GM19035 (cell line): ENCODE measurements around the gene HOXD9.

Experiments
- ATAC-seq: cut with Tn5 transposase; IDR thresholded peaks from one replicate; pipeline ENCODE4 v1.9.1; 2021; ENCODE audit not compliant: unreplicated experiment

The HOXD9 gene

GRCh38 chr2:176098366-176099158 is 24.0 kb upstream of the HOXD9 start:
- no peak for ATAC-seq

- no peak for ATAC-seq
These were observed 23.3 kb upstream of the HOXD9 start for GRCh38 chr2:176099159-176099727.

DNA sequence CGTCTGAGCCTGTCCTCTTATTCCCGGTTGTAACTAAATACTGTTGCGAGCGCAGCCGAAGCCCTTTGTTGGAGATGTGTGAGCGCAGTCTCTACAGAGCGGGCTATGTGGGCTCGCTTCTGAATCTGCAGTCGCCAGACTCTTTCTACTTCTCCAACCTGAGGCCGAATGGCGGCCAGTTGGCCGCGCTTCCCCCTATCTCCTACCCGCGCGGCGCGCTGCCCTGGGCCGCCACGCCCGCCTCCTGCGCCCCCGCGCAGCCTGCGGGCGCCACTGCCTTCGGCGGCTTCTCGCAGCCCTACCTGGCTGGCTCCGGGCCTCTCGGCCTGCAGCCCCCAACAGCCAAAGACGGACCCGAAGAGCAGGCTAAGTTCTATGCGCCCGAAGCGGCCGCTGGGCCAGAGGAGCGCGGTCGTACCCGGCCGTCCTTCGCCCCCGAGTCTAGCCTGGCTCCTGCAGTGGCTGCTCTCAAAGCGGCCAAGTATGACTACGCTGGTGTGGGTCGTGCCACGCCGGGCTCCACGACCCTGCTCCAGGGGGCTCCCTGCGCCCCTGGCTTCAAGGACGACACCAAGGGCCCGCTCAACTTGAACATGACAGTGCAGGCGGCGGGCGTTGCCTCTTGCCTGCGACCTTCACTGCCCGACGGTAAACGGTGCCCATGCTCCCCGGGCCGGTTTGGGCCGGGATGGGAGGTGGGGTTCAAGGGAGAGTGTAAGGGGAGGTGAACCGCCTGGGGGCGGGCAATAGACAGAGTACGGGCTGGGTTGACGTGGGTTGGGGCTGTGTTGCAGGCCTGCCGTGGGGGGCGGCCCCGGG is 22.6 kb upstream of the HOXD9 start, which contains the start of gene HOXD12:
Gene HOXD12, plus strand, starts transcription at position 68 of the 819 bp plus-strand sequence. Its CDS starts 7 bp downstream, at position 75.
- ATAC-seq, result no peak

GRCh38 chr2:176100547-176101140 is 21.9 kb upstream of the HOXD9 start:
- no peak for ATAC-seq

GRCh38 chr2:176101216-176101830 is 21.2 kb upstream of the HOXD9 start:
- ATAC-seq, result no peak

GRCh38 chr2:176101842-176102241 is 20.7 kb upstream of the HOXD9 start:
- no peak for ATAC-seq

DNA sequence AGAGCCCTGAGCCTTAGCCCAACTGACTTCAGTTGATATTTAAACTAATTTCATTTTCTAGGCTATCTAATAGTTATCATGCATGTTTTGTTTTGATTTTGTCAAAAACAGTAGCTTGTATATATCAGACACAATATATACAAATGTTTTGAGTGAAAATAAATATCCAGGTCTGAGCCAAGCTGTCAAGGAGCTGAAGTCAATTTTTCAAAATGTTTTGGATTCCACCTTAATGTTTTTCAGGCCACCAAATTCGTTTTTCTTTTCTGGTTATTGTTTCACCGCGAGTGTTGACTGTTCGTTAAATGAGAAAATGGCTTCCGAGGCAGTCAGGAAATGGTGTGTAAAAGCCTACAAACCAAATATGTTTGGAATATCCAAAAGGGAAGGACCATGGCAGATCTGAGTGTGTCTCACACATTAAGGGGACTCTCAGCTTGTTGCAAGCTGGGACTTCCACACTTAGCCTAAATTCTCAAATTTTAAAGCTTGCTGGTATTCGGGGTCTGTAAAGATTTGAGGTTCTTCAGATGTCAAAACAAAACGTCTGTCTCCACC is 20.1 kb upstream of the HOXD9 start:
- no peak for ATAC-seq

- no peak for ATAC-seq
These were observed 19.3 kb upstream of the HOXD9 start for GRCh38 chr2:176103194-176103593.

- ATAC-seq, result no peak
These were observed 18.7 kb upstream of the HOXD9 start for GRCh38 chr2:176103742-176104315.

GRCh38 chr2:176104316-176105077 is 18.0 kb upstream of the HOXD9 start:
- no peak for ATAC-seq

DNA sequence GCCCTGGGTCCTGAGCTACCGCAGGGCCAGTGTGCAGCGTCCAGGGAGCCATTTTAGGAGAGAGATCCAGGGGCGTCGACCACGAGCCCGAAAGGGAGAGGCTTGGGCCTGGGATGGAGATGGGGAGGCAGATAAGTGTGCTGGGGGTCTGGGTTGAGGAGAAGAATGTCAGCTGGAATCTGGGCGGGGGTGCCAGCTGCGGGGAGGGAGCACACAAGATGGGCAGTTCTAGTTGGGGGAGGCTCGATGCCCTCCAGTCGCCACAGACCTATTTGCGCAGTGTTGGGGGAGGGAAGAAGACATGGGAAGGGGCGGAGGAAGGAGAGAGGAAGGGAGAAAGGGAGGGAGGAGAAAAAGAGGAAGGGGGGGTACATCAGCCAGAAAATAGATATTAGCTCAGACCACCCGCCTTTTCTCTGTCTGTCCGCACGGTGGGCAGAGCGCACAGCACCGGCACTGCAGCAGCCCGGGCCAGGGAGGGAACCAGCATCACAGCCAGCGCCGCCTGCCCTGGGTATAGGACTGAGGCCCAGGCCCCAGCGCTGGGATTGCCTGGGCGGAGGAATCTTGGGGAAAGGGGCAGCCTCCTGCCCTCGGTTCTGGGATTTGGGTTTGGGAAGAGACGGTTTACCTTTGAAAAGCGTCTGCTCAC is 17.3 kb upstream of the HOXD9 start:
- ATAC-seq, result no peak

GRCh38 chr2:176105730-176106580 is 16.6 kb upstream of the HOXD9 start:
- ATAC-seq, result no peak

- no peak for ATAC-seq
These were observed 15.7 kb upstream of the HOXD9 start, which contains the start of gene HOXD11 for GRCh38 chr2:176106581-176107539. Gene HOXD11, plus strand, starts transcription at chr2:176107280. Its CDS starts 76 bp downstream, at chr2:176107356.

DNA sequence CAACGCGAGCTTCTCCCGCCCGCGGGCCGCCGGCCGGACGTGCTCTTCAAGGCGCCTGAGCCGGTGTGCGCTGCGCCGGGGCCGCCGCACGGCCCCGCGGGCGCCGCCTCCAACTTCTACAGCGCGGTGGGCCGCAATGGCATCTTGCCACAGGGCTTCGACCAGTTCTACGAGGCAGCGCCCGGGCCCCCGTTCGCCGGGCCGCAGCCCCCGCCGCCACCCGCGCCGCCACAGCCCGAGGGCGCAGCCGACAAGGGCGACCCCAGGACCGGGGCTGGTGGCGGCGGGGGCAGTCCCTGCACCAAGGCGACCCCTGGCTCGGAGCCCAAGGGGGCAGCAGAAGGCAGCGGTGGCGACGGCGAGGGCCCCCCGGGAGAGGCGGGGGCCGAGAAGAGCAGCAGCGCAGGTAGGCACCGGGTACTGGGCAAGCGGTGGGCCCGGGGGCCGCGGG is 14.8 kb upstream of the HOXD9 start:
- no peak for ATAC-seq

DNA sequence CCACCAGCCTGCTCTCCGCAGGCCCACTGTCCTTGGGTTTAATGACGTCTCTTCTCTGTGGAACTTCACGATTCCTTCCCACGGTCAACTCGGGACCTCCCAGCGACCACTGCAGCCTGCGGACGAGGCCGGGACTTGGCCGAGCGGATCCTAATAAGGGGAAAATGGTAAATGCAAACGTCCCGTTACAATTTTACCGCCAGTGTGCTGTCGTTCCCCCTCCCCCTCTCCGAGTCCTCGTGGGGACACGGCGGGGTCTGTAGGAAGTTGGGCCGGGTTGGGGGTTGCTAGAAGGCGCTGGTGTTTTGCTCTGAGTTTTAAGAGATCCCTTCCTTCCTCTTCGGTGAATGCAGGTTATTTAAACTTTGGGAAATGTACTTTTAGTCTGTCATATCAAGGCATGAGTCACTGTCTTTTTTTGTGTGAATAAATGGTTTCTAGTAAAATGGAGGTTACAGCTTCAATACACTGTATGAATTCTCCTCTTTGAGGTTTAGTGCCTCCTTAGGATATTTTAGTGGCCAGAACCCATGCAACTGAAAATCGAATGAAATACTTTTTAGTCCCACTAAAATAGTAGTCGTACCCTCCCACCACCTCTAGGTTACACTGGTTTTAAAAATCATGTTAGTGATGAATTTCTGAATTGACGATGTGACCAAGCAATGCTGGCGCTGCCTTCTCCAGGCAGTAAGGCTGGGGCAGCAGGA is 13.2 kb upstream of the HOXD9 start:
- ATAC-seq, result no peak

DNA sequence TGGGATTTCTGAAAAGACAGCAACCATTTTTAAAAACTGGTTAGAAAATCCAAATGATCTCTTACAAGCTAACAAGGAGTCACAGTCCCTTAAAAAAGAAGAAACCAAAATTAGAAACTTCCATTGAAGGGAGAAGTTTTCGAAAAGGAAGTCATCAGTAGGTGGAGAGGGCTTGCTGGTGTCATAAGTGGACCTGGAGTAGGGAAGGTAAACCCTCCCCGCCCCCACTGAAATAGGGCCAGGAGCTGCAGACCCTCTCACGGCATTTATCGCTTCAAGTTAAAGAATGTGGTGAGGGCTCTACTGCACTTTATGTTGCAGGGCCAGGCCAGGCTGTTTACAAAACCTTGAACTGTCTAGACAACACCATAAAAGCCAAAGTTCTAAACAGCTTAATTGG is 12.6 kb upstream of the HOXD9 start:
- no peak for ATAC-seq
